SK-N-SH (cell line): ENCODE results near the gene TMEM63C. TPM values are rescaled to one million over a fixed set of nuclear protein-coding genes. Genes with fewer than 3 reads are reported as not detected.

Source experiments
- CTCF ChIA-PET: fragments of 300-600, 350-600 bp; formaldehyde crosslinking; extraction: SDS; loops from one replicate; lab custom pipeline; 2021; lab: Yijun Ruan, JAX
- POLR2A ChIA-PET: fragments of 350-600 bp; sonication (Branson Sonifier 250); formaldehyde crosslinking; extraction: SDS; loops from one replicate; lab custom pipeline; 2020; ENCODE audit warnings: antibody characterized with exemption, inconsistent platforms; lab: Yijun Ruan, JAX
- DNase-seq: peaks from one replicate; pipeline ENCODE4 v3.0.0; 2012
- H2AFZ ChIP-seq: fragments of 200-600 bp; sonication (generic); 2 replicates; pipeline ENCODE4 v1.8.1; 2016; ENCODE audit warnings: antibody characterized with exemption, mild to moderate bottlenecking, low read depth
- H3F3A ChIP-seq: fragments of 200-600 bp; sonication (generic); replicated peaks from 2 replicates; pipeline ENCODE3; 2016; ENCODE audit warnings: antibody characterized with exemption, mild to moderate bottlenecking; ENCODE audit not compliant: insufficient read depth
- H3K27ac ChIP-seq, 2 experiments: fragments of 200-500 bp in 1 of 2; fragments of 200-600 bp in 1 of 2; sonication (Bioruptor generic) in 1 of 2; sonication (generic), shearing (Covaris generic) in 1 of 2; 2 replicates each; pipeline versions ENCODE4 v1.5.1 to v1.6.1; 2014 to 2016; ENCODE audit warnings: low read depth in 2 of 2, inconsistent platforms in 1 of 2, low read length in 1 of 2, mild to moderate bottlenecking in 1 of 2, mixed read lengths in 1 of 2
- H3K27me3 ChIP-seq: fragments of 200-600 bp; sonication (generic), shearing (Covaris generic); 2 replicates; pipeline ENCODE4 v1.6.1; 2016; ENCODE audit warnings: mixed run types; ENCODE audit not compliant: insufficient read depth
- H3K36me3 ChIP-seq, 2 experiments: fragments of 200-500 bp in 1 of 2; fragments of 200-600 bp in 1 of 2; sonication (Bioruptor generic) in 1 of 2; sonication (generic) in 1 of 2; replicated peaks in 1 of 2; 2 replicates each; pipeline versions ENCODE3 to v1.5.1; 2014 to 2016; ENCODE audit warnings: low read length in 1 of 2, mild to moderate bottlenecking in 1 of 2; ENCODE audit not compliant: insufficient read depth in 2 of 2, control insufficient read depth in 1 of 2
- H3K4me1 ChIP-seq, 2 experiments: fragments of 200-500 bp in 1 of 2; fragments of 200-600 bp in 1 of 2; sonication (Bioruptor generic) in 1 of 2; sonication (generic), shearing (Covaris generic) in 1 of 2; 2 replicates each; pipeline versions ENCODE4 v1.5.1 to v1.6.1; 2014 to 2016; ENCODE audit warnings: low read depth in 1 of 2, low read length in 1 of 2, mixed run types in 1 of 2; ENCODE audit not compliant: insufficient read depth in 2 of 2, control insufficient read depth in 1 of 2
- H3K4me2 ChIP-seq: fragments of 200-600 bp; sonication (generic), shearing (Covaris generic); 2 replicates; pipeline ENCODE4 v1.6.1; 2017; ENCODE audit warnings: mixed run types
- H3K4me3 ChIP-seq, 2 experiments: fragments of 200-500 bp in 1 of 2; fragments of 200-600 bp in 1 of 2; sonication (Bioruptor generic) in 1 of 2; sonication (generic), shearing (Covaris generic) in 1 of 2; 2 replicates each; pipeline versions ENCODE4 v1.5.1 to v1.8.1; 2014 to 2016; ENCODE audit warnings: low read depth in 2 of 2, inconsistent platforms in 1 of 2, low read length in 1 of 2, mild to moderate bottlenecking in 1 of 2, mixed read lengths in 1 of 2, moderate library complexity in 1 of 2
- H3K79me2 ChIP-seq: fragments of 200-600 bp; sonication (generic); 2 replicates; pipeline ENCODE4 v1.8.1; 2017; ENCODE audit warnings: mild to moderate bottlenecking; ENCODE audit not compliant: insufficient read depth
- H3K9ac ChIP-seq: fragments of 200-600 bp; sonication (generic); 2 replicates; pipeline ENCODE4 v1.6.1; 2017; ENCODE audit warnings: mixed run types
- H3K9me2 ChIP-seq: fragments of 200-600 bp; sonication (generic); 2 replicates; pipeline ENCODE4 v1.6.1; 2017; ENCODE audit warnings: mixed run types
- H3K9me3 ChIP-seq: fragments of 200-600 bp; sonication (generic); 2 replicates; pipeline ENCODE4 v1.6.1; 2017; ENCODE audit warnings: mixed run types, mild to moderate bottlenecking, moderate library complexity
- H4K20me1 ChIP-seq: fragments of 200-600 bp; sonication (generic); 2 replicates; pipeline ENCODE4 v1.6.1; 2017; ENCODE audit warnings: mild to moderate bottlenecking, mixed run types; ENCODE audit not compliant: insufficient read depth
- CHD2 ChIP-seq: fragments of 150-350 bp; IDR thresholded peaks from 2 replicates; pipeline ENCODE4 v1.6.1; 2018; ENCODE audit warnings: low read length; ENCODE audit not compliant: partially characterized antibody
- FOXJ3 ChIP-seq: sonication (generic); formaldehyde crosslinking; IDR thresholded peaks from 2 replicates; pipeline ENCODE4 v1.5.1; 2020; ENCODE audit warnings: mild to moderate bottlenecking, missing genetic modification reagents
- FOXM1 ChIP-seq: IDR thresholded peaks from 2 replicates; pipeline ENCODE4 v1.4.0; 2012; ENCODE audit warnings: low read depth, mild to moderate bottlenecking
- IRF3 ChIP-seq: fragments of 150-350 bp; IDR thresholded peaks from 2 replicates; pipeline ENCODE4 v1.6.1; 2016; ENCODE audit warnings: mild to moderate bottlenecking, low read depth, low read length
- MAX ChIP-seq: IDR thresholded peaks from 2 replicates; pipeline ENCODE4 v1.4.0; 2012; ENCODE audit warnings: low read depth
- MEF2A ChIP-seq: IDR thresholded peaks from 2 replicates; pipeline ENCODE4 v1.4.0; 2012; ENCODE audit warnings: low read depth, borderline replicate concordance
- NFIC ChIP-seq: IDR thresholded peaks from 2 replicates; pipeline ENCODE4 v1.4.0; 2012; ENCODE audit warnings: borderline replicate concordance
- NRF1 ChIP-seq: IDR thresholded peaks from 2 replicates; pipeline ENCODE4 v1.6.1; 2012; ENCODE audit warnings: low read depth, mild to moderate bottlenecking, low read length
- RCOR1 ChIP-seq: fragments of 150-350 bp; IDR thresholded peaks from 2 replicates; pipeline ENCODE4 v1.6.1; 2017; ENCODE audit warnings: antibody characterized with exemption, low read length
- REST ChIP-seq: IDR thresholded peaks from 2 replicates; pipeline ENCODE4 v1.6.1; 2012; ENCODE audit warnings: mild to moderate bottlenecking, low read depth, low read length, moderate library complexity
- SMC3 ChIP-seq: IDR thresholded peaks from 2 replicates; pipeline ENCODE4 v1.6.1; 2012; ENCODE audit warnings: low read depth, low read length, improper control_type of control experiment
- TAF1 ChIP-seq: IDR thresholded peaks from 2 replicates; pipeline ENCODE4 v1.6.1; 2012; ENCODE audit warnings: low read depth, mild to moderate bottlenecking, low read length, moderate library complexity, borderline replicate concordance
- TEAD4 ChIP-seq: IDR thresholded peaks from 2 replicates; pipeline ENCODE4 v1.4.0; 2012; ENCODE audit warnings: mild to moderate bottlenecking, borderline replicate concordance; ENCODE audit not compliant: insufficient read depth
- USF1 ChIP-seq: IDR thresholded peaks from 2 replicates; pipeline ENCODE4 v1.4.0; 2012; ENCODE audit warnings: low read depth, borderline replicate concordance
- USF2 ChIP-seq: fragments of 150-350 bp; IDR thresholded peaks from 2 replicates; pipeline ENCODE4 v1.6.1; 2017; ENCODE audit warnings: antibody characterized with exemption, low read length, low read depth, borderline replicate concordance
- YY1 ChIP-seq: IDR thresholded peaks from 2 replicates; pipeline ENCODE4 v1.4.0; 2012; ENCODE audit warnings: low read depth, mild to moderate bottlenecking
- ZBTB33 ChIP-seq: IDR thresholded peaks from 2 replicates; pipeline ENCODE4 v1.4.0; 2012; ENCODE audit warnings: low read depth, borderline replicate concordance
- WGBS: methylation state at CpG from one replicate; pipeline ENCODE4 v1.1.6; 2017; ENCODE audit warnings: low lambda C conversion rate; 5-methylcytosine and 5-hydroxymethylcytosine counted together
- polyA plus RNA-seq, 3 experiments: library from polyadenylated mRNA; depleted of rRNA; stranded (reverse); fragments of >200 nt; gene quantifications; 2 replicates each; pipeline ENCODE4 v1.2.3, GENCODE V29; 2012

TMEM63C gene
- polyA plus RNA-seq, 1 of the 3 experiments (the other 2 are of a cell fraction): 0.25 TPM

GRCh38 chr14:77213679-77214016 lies 32.0 kb downstream of the TMEM63C start:
- CTCF ChIA-PET: interaction anchor here (0.7 to 11.9 kb wide), 22 partner anchors 8 to 341 kb away, joined by 3 to 153 read pairs (median 9); partner anchors contain the start of gene ZDHHC22
- Histone ChIP-seq H3K4me3 (no peak overlapping the region), H3K27me3 (no peaks in the 10 kb centered on the region), H3K27ac (no peak overlapping the region), H3K4me2 (no peak overlapping the region), H3K4me1 (no peaks in the 10 kb centered on the region; a peak in 1 of 4 replicates), H3F3A (no peaks in the 10 kb centered on the region), H3K79me2 (no peaks in the 10 kb centered on the region), H4K20me1 (no peaks in the 10 kb centered on the region), H2AFZ (no peak overlapping the region), H3K9ac (no peak overlapping the region)
- WGBS: 39% methylated on average over 6 of the region's 6 CpGs
- DNase-seq: no peak
- POLR2A ChIA-PET: no interaction called here
- TF ChIP-seq USF1 (no peak), MEF2A (no peak), FOXJ3 (CRISPR knock-in tag) (no peak), MAX (no peak), TAF1 (no peak), RCOR1 (no peak), TEAD4 (no peak), FOXM1 (no peak), REST (no peak), NRF1 (no peak)
- TF ChIP-seq, all 33 proteins: peak for 0
- Histone ChIP-seq H3K9me2 (no peaks in the 10 kb centered on the region), H3K36me3 (no peaks in the 10 kb centered on the region), H3K9me3 (no peaks in the 10 kb centered on the region)

- ChIA-PET CTCF (interaction anchor here (1.1 to 11.9 kb wide), 10 partner anchors 8 to 102 kb away, joined by 5 to 153 read pairs (median 12); no protein-coding TSS in a partner anchor), POLR2A (no interaction called here)
- peaks cover 0 to under 1% of the 10 kb centered on the region in 2 experiments; a peak in 1 of 4 replicates for H3K4me1 ChIP-seq
- no peak overlapping the region for H3K27ac ChIP-seq
- no peak overlapping the region for H3K4me2 ChIP-seq
- no peak overlapping the region for H3K9ac ChIP-seq
- H3K9me3 ChIP-seq: no peaks in the 10 kb centered on the region
- no peaks in the 10 kb centered on the region for H3K9me2 ChIP-seq
- no peaks in the 10 kb centered on the region for H3K79me2 ChIP-seq
- no peaks in the 10 kb centered on the region for H3K36me3 ChIP-seq
- no peak overlapping the region for H3K4me3 ChIP-seq
- 66% methylated on average over 7 of the region's 7 CpGs for WGBS
- no peaks in the 10 kb centered on the region for H3F3A ChIP-seq
- no peaks in the 10 kb centered on the region for H4K20me1 ChIP-seq
- no peaks in the 10 kb centered on the region for H3K27me3 ChIP-seq
- no peak for DNase-seq
- no peak overlapping the region for H2AFZ ChIP-seq
- no peak for TF ChIP-seq NRF1
- no peak for TF ChIP-seq TEAD4
- no peak for TF ChIP-seq RCOR1
- TF ChIP-seq IRF3: no peak
- TF ChIP-seq NFIC: no peak
- TF ChIP-seq MEF2A: no peak
- TF ChIP-seq TAF1: no peak
- no peak for TF ChIP-seq USF2
- TF ChIP-seq ZBTB33: no peak
- no peak for TF ChIP-seq SMC3
- TF ChIP-seq USF1: no peak
- no peak for TF ChIP-seq YY1
- TF ChIP-seq CHD2: no peak
Measured at GRCh38 chr14:77214216-77214615, 32.6 kb downstream of the TMEM63C start.
